Measurements from ENCODE around the gene HSPA9. TPM values are rescaled to one million over a fixed set of nuclear protein-coding genes. Genes with fewer than 3 reads are reported as not detected.

Gene HSPA9
- total RNA-seq, 4 donors from 2014 or later = 204 to 252 (median 247) TPM

DNA sequence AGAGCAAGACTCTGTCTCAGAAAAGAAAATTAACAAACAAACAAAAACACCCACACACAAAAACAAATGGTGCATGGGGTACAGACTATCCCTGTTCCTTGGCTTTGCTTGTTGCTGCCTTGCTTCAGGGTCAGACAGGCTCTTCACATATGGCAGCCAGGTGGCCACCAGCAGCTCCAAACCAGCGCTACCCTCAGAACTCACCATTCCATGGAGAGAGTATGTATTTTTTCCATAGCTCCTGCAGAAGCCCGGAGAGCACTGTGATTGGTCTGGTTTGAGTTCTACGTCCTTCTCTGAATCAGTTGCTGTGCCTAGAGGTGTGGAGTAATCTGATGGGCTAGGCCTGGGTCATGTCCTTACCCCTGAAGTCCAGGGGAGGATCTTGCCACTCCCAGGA, 25.2 kb upstream of the HSPA9 start:
- no peak for DNase-seq (ENCODE audit: low spot score in 2 of 2)
- Histone ChIP-seq H3K27me3 (no peaks in the 10 kb centered on the region), H3K27ac (no peak overlapping the region), H3K36me3 (no peaks in the 10 kb centered on the region), H3K4me1 (peaks cover 18% of the 10 kb centered on the region), H3K4me3 (no peak overlapping the region), H3K9me3 (no peaks in the 10 kb centered on the region)
- WGBS = 82% methylated on average over 3 of the region's 3 CpGs
- TF ChIP-seq, protein P1, sequence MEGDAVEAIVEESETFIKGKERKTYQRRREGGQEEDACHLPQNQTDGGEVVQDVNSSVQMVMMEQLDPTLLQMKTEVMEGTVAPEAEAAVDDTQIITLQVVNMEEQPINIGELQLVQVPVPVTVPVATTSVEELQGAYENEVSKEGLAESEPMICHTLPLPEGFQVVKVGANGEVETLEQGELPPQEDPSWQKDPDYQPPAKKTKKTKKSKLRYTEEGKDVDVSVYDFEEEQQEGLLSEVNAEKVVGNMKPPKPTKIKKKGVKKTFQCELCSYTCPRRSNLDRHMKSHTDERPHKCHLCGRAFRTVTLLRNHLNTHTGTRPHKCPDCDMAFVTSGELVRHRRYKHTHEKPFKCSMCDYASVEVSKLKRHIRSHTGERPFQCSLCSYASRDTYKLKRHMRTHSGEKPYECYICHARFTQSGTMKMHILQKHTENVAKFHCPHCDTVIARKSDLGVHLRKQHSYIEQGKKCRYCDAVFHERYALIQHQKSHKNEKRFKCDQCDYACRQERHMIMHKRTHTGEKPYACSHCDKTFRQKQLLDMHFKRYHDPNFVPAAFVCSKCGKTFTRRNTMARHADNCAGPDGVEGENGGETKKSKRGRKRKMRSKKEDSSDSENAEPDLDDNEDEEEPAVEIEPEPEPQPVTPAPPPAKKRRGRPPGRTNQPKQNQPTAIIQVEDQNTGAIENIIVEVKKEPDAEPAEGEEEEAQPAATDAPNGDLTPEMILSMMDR (IDR thresholded peaks at IDR 0.05) = no peak
- TF ChIP-seq POLR2A (IDR thresholded peaks at IDR 0.05) = no peak
- TF ChIP-seq EP300 (IDR thresholded peaks at IDR 0.05) = no peak
- no peak for TF ChIP-seq POLR2AphosphoS5 (IDR thresholded peaks at IDR 0.05)

DNA sequence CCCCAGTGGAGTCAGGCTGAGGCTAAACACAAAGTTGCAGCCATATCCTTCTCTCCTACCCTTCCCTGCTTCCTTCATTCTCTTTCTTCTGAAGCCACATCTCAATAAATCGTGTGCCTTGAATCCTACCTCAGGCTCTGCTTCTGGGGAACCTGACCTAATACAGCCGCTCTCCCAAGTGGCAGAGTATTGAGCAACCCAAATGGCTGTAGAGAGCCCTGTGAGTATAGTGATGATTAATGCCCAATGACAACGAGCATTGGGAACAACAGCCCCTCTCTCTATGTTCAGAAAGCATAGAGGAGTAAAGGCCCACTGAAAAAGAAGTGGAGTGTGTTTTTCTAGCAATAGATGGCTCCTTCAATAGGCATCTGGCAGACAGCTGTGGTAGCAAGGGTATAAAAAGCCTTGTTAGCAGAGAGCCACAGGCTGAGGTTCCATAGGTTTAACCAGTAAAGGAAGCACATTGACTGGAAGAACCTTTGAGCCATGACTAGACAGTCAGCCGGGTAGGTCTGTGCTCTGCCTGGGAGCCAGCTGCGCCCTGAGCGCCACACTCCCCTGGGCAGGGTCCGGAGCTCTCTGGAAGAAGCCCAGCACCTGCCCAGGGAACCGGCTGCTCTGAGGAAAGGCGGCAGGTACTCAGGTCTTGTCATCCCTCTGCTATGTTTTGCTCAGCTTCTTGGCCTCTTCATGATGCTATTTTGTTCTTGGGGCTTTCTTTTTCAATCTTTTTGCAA, 22.6 kb upstream of the HSPA9 start:
- Histone ChIP-seq H3K4me3 (no peak overlapping the region), H3K27me3 (no peaks in the 10 kb centered on the region), H3K9me3 (no peaks in the 10 kb centered on the region), H3K4me1 (no peaks in the 10 kb centered on the region), H3K27ac (no peak overlapping the region), H3K36me3 (no peaks in the 10 kb centered on the region)
- TF ChIP-seq, protein P1 (IDR thresholded peaks at IDR 0.05) = no peak
- TF ChIP-seq POLR2AphosphoS5 (IDR thresholded peaks at IDR 0.05) = no peak
- no peak for TF ChIP-seq EP300 (IDR thresholded peaks at IDR 0.05)
- TF ChIP-seq POLR2A (IDR thresholded peaks at IDR 0.05) = no peak
- DNase-seq (ENCODE audit: low spot score in 2 of 2) = peak; percentile 37 to 43
- 76% methylated on average over 9 of the region's 9 CpGs for WGBS

DNA sequence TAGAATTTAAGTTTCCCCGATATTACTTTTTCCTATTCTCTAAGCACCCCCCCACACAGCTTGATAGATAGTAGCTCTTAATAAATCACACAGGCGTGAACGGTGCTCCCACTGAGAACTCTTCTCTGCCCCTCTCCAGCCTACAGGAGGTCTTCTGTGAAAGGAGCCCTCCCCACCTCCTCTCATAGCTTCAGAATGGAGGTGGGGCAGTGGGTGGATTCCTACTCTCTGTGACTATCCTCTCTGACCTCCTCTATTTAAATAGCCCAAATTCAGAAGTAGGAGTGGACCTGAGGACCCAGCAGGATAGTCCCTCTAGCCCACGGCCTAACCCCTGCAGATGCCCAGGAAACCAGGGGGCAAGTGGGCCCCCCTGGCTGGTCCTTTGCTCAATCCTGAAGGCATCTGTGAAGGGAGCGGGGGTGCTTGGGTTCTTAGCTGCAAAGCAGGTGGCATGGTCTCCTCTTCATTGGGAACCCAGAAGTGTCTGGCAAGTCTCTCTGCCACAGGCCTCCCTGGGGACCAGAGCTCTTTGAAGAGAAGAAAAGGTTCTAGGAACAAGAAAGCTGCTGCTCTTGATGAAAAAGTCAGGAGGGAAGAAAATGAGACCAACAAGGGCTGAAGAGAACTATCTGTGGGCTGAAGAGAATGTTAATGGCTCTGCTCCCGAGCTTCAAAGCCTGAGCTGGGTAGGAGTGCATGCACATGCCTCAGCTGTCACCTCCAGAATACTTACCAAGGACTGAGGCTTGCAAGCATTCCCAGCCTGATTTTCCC, 21.1 kb upstream of the HSPA9 start:
- peak; percentile 37 to 43 for DNase-seq (ENCODE audit: low spot score in 2 of 2)
- Histone ChIP-seq H3K4me3 (no peak overlapping the region), H3K9me3 (no peaks in the 10 kb centered on the region), H3K27me3 (no peaks in the 10 kb centered on the region), H3K27ac (no peak overlapping the region), H3K4me1 (no peaks in the 10 kb centered on the region), H3K36me3 (no peaks in the 10 kb centered on the region)
- no peak for TF ChIP-seq POLR2AphosphoS5 (IDR thresholded peaks at IDR 0.05)
- no peak for TF ChIP-seq POLR2A (IDR thresholded peaks at IDR 0.05)
- TF ChIP-seq, protein P1 (IDR thresholded peaks at IDR 0.05) = no peak
- TF ChIP-seq EP300 (IDR thresholded peaks at IDR 0.05) = no peak
- WGBS = 77% methylated on average over 6 of the region's 6 CpGs

DNA sequence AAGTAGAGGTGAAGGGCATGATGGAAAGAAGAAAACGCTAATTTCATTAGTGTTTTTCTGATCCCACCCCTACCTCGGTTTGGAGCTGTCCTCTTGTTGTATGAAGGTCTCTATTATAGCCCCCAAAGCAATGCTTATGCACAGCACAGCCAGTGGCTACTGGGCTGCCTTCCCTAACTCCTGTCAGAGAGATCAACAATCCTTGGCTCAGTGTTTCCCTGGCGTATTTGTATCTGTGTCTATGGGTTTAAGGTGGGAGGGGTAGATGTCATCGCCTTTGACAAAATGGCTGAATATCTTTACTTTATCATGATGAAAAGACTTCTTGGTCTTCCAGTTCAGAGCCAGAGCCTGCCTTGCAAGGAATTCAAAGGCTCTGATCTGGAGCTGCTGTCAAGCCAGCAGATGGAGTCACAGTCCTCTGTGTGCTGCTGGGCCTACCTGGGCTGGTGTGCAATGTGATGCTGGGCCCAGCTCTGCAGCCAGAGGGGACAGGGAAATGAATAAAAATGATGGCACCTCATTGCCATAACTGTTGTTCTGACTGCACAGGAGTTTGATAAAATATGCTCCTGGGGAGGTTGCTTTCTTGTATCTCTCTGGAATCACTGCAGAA, 20.1 kb upstream of the HSPA9 start:
- 67% methylated on average over 4 of the region's 4 CpGs for whole genome bisulfite sequencing
- no peaks in the 10 kb centered on the region for H3K36me3 ChIP-seq
- H3K27ac ChIP-seq = no peak overlapping the region
- TF ChIP-seq POLR2A (IDR thresholded peaks at IDR 0.05) = no peak
- TF ChIP-seq, protein P1 (IDR thresholded peaks at IDR 0.05) = no peak
- TF ChIP-seq EP300 (IDR thresholded peaks at IDR 0.05) = no peak
- TF ChIP-seq POLR2AphosphoS5 (IDR thresholded peaks at IDR 0.05) = no peak
- H3K4me3 ChIP-seq = no peak overlapping the region
- H3K4me1 ChIP-seq = no peaks in the 10 kb centered on the region
- peak in 1 of 2 donors; percentile 20 for DNase-seq (ENCODE audit: low spot score in 2 of 2)
- no peaks in the 10 kb centered on the region for H3K27me3 ChIP-seq
- H3K9me3 ChIP-seq = no peaks in the 10 kb centered on the region
